ENCODE measurements around the gene SPATA9. TPM values are rescaled to one million over a fixed set of nuclear protein-coding genes. Genes with fewer than 3 reads are reported as not detected.

The SPATA9 gene
- total and polyA plus RNA-seq, 2 of the 13 experiments (the other 11 are each of a cell fraction or from before 2014, with no cell fraction given), result not detected

- TF ChIP-seq ZNF570 (CRISPR knock-in tag; IDR thresholded peaks at IDR 0.05; ENCODE audit: borderline replicate concordance) (no peak), ZIK1 (CRISPR knock-in tag; IDR thresholded peaks at IDR 0.05; ENCODE audit: borderline replicate concordance, low read depth) (no peak), ZNF543 (CRISPR knock-in tag; IDR thresholded peaks at IDR 0.05) (no peak), SRSF9 (IDR thresholded peaks at IDR 0.05; ENCODE audit: borderline replicate concordance, insufficient read depth, low read depth, low read length, poor library complexity, severe bottlenecking) (no peak), RAD51 (IDR thresholded peaks at IDR 0.05; ENCODE audit: borderline replicate concordance) (no peak), CBX1 (IDR thresholded peaks at IDR 0.05; ENCODE audit: low read depth) (no peak), ZNF878 (CRISPR knock-in tag; IDR thresholded peaks at IDR 0.05) (peak; percentile 85), NONO (IDR thresholded peaks at IDR 0.05) (no peak), NONO (CRISPR knock-in tag; conservative IDR thresholded peaks at IDR 0.05) (peak; percentile 43; the same call in 1 of the 2 replicates), SOX5 (CRISPR knock-in tag; IDR thresholded peaks at IDR 0.05; ENCODE audit: borderline replicate concordance) (no peak; the same call in 1 of the 2 replicates), HDAC6 (IDR thresholded peaks at IDR 0.05; ENCODE audit: low read depth, low read length) (no peak), MXD3 (CRISPR knock-in tag; IDR thresholded peaks at IDR 0.05) (no peak; the same call in 1 of the 2 replicates), ZFP90 (CRISPR knock-in tag; IDR thresholded peaks at IDR 0.05; ENCODE audit: borderline replicate concordance) (no peak), PHB2 (IDR thresholded peaks at IDR 0.05; ENCODE audit: partially characterized antibody) (no peak), ELF1 (CRISPR knock-in tag; IDR thresholded peaks at IDR 0.05) (no peak), ZNF136 (CRISPR knock-in tag; IDR thresholded peaks at IDR 0.05; ENCODE audit: low read depth) (no peak), FOXM1 (CRISPR knock-in tag; IDR thresholded peaks at IDR 0.05) (no peak), ZNF432 (CRISPR knock-in tag; IDR thresholded peaks at IDR 0.05; ENCODE audit: borderline replicate concordance) (no peak), SAFB2 (CRISPR knock-in tag; IDR thresholded peaks at IDR 0.05; ENCODE audit: borderline replicate concordance, low read depth) (peak; percentile 15; the same call in 1 of the 2 replicates), ZNF629 (CRISPR knock-in tag; conservative IDR thresholded peaks at IDR 0.05) (no peak)
- TF ChIP-seq, protein P1, sequence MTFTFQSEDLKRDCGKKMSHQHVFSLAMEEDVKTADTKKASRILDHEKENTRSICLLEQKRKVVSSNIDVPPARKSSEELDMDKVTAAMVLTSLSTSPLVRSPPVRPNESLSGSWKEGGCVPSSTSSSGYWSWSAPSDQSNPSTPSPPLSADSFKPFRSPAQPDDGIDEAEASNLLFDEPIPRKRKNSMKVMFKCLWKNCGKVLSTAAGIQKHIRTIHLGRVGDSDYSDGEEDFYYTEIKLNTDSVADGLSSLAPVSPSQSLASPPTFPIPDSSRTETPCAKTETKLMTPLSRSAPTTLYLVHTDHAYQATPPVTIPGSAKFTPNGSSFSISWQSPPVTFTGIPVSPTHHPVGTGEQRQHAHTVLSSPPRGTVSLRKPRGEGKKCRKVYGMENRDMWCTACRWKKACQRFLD (CRISPR knock-in tag; IDR thresholded peaks at IDR 0.05; ENCODE audit: borderline replicate concordance), result peak; percentile 11; the same call in 1 of the 2 replicates
- TF ChIP-seq, protein P2, sequence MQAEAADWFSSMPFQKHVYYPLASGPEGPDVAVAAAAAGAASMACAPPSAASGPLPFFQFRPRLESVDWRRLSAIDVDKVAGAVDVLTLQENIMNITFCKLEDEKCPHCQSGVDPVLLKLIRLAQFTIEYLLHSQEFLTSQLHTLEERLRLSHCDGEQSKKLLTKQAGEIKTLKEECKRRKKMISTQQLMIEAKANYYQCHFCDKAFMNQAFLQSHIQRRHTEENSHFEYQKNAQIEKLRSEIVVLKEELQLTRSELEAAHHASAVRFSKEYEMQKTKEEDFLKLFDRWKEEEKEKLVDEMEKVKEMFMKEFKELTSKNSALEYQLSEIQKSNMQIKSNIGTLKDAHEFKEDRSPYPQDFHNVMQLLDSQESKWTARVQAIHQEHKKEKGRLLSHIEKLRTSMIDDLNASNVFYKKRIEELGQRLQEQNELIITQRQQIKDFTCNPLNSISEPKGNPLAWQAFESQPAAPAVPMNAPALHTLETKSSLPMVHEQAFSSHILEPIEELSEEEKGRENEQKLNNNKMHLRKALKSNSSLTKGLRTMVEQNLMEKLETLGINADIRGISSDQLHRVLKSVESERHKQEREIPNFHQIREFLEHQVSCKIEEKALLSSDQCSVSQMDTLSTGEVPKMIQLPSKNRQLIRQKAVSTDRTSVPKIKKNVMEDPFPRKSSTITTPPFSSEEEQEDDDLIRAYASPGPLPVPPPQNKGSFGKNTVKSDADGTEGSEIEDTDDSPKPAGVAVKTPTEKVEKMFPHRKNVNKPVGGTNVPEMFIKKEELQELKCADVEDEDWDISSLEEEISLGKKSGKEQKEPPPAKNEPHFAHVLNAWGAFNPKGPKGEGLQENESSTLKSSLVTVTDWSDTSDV (CRISPR knock-in tag; IDR thresholded peaks at IDR 0.05), result no peak
- TF ChIP-seq, protein P3, sequence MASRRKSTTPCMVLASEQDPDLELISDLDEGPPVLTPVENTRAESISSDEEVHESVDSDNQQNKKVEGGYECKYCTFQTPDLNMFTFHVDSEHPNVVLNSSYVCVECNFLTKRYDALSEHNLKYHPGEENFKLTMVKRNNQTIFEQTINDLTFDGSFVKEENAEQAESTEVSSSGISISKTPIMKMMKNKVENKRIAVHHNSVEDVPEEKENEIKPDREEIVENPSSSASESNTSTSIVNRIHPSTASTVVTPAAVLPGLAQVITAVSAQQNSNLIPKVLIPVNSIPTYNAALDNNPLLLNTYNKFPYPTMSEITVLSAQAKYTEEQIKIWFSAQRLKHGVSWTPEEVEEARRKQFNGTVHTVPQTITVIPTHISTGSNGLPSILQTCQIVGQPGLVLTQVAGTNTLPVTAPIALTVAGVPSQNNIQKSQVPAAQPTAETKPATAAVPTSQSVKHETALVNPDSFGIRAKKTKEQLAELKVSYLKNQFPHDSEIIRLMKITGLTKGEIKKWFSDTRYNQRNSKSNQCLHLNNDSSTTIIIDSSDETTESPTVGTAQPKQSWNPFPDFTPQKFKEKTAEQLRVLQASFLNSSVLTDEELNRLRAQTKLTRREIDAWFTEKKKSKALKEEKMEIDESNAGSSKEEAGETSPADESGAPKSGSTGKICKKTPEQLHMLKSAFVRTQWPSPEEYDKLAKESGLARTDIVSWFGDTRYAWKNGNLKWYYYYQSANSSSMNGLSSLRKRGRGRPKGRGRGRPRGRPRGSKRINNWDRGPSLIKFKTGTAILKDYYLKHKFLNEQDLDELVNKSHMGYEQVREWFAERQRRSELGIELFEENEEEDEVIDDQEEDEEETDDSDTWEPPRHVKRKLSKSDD (CRISPR knock-in tag; IDR thresholded peaks at IDR 0.05; ENCODE audit: low read depth), result no peak
Observed at GRCh38 chr5:95730730-95731570, 48.2 kb upstream of the SPATA9 start, which contains the start of gene RHOBTB3 (continued).
